Fibroblast of villous mesenchyme (primary cell): ENCODE measurements around the gene AGAP5. TPM values are rescaled to one million over a fixed set of nuclear protein-coding genes. Genes with fewer than 3 reads are reported as not detected.
"Not testable (repeated sequence)": the region's sequence is repeated elsewhere in the genome, so short reads cannot be mapped to it uniquely, and the experiment has no call there.

Experiments
- DNase-seq: peaks from one replicate; pipeline ENCODE4 v3.0.0-alpha.2; 2010; ENCODE audit warnings: low read depth
- H3K4me3 ChIP-seq: 2 replicates; pipeline ENCODE4 v1.5.1; 2011; ENCODE audit warnings: low read depth, mild to moderate bottlenecking, low read length
- total RNA-seq: library from RNA; depleted of rRNA; stranded (reverse); fragments of >200 nt; gene quantifications from 2 replicates; pipeline ENCODE4 v1.2.3, GENCODE V29; 2012
- TF ChIP-seq, protein P1 (sequence below): IDR thresholded peaks from 2 replicates; pipeline ENCODE4 v1.5.1; 2012; ENCODE audit warnings: low read depth, mild to moderate bottlenecking, low read length; ENCODE audit not compliant: insufficient read depth

The AGAP5 gene
- total RNA-seq, 1 donor, result 3.0 TPM

DNA sequence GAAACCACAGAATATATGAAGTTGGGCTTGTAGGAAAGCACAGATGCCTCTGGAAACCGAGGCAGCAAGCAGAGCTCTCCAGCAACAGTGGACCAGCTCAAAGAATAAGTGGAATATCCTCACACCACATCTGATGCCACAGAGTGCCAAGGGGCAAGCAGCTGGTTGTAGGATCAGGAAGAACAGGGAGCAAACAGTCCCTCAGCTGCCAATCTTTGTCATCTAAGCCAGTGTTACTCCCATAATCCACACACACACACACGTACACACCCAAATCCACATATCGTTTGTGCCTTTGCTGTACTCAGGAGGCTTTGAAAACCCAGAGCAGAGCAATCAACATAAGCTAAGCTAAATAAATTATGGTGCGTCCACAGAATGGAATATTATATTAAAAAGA, 25.6 kb upstream of the AGAP5 start:
- TF ChIP-seq, protein P1, sequence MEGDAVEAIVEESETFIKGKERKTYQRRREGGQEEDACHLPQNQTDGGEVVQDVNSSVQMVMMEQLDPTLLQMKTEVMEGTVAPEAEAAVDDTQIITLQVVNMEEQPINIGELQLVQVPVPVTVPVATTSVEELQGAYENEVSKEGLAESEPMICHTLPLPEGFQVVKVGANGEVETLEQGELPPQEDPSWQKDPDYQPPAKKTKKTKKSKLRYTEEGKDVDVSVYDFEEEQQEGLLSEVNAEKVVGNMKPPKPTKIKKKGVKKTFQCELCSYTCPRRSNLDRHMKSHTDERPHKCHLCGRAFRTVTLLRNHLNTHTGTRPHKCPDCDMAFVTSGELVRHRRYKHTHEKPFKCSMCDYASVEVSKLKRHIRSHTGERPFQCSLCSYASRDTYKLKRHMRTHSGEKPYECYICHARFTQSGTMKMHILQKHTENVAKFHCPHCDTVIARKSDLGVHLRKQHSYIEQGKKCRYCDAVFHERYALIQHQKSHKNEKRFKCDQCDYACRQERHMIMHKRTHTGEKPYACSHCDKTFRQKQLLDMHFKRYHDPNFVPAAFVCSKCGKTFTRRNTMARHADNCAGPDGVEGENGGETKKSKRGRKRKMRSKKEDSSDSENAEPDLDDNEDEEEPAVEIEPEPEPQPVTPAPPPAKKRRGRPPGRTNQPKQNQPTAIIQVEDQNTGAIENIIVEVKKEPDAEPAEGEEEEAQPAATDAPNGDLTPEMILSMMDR, result no peak
- no peak for DNase-seq
- H3K4me3 ChIP-seq, result no peak overlapping the region

DNA sequence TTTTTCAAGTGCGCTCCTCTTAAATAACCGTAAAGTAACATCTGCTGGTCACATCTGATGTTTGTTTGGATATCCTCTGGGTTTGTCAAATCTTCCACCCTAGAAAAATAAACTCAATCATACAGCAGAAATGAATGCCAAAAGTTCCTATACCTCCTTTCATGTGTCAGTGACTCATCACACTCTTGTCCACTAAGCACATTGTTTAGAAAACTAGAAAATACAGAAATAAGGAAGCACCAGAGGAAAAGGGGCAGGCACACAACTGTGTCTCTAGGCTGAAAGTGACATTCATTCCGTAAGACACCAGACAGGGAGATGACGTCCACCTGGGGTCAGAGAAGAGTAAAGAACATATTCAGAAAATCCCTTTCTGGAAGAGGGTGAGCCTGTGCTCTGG, 22.7 kb upstream of the AGAP5 start:
- DNase-seq, result peak; percentile 30
- not testable (repeated sequence) for H3K4me3 ChIP-seq

DNA sequence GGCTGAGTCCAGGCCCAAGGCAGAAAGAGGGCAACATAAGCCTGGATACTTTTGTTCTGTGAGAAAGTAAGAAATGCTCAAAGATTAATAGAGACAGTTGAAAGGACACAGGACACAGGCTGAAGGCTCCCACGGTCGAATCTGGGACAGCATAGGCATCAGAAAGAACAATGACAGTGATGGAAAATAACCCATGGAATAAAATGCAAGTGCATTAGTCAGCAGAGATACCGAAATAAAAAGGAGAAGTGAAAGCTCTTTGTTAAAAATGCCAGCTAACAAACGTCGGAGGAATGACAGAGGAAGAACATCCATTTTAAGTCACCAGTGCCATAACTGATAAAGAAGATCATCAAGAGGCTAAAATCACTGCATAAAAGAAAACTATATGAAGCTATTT, 19.6 kb upstream of the AGAP5 start:
- TF ChIP-seq, protein P1, result no peak
- no peak overlapping the region for H3K4me3 ChIP-seq
- peak; percentile 12 for DNase-seq

GRCh38 chr10:73716251-73716650, 18.3 kb upstream of the AGAP5 start:
- DNase-seq, result no peak

GRCh38 chr10:73715179-73716156, 17.6 kb upstream of the AGAP5 start:
- H3K4me3 ChIP-seq, result not testable (repeated sequence)
- peak; percentile 4 for DNase-seq

More at GRCh38 chr10:73716251-73716650, 18.3 kb upstream of the AGAP5 start:
- no peak overlapping the region for H3K4me3 ChIP-seq
- TF ChIP-seq, protein P1, result no peak

GRCh38 chr10:73714483-73714882, 16.6 kb upstream of the AGAP5 start:
- not testable (repeated sequence) for H3K4me3 ChIP-seq
- peak; percentile 31 for DNase-seq

- peak; percentile 30 for DNase-seq
- H3K4me3 ChIP-seq, result not testable (repeated sequence)
Measured at GRCh38 chr10:73713912-73714311, 16.0 kb upstream of the AGAP5 start.

GRCh38 chr10:73711683-73712082, 13.8 kb upstream of the AGAP5 start:
- H3K4me3 ChIP-seq, DNase-seq: not testable (repeated sequence)

- not testable (repeated sequence) for DNase-seq, H3K4me3 ChIP-seq
Measured at GRCh38 chr10:73708122-73708521, 10.2 kb upstream of the AGAP5 start.

GRCh38 chr10:73707628-73708027, 9.7 kb upstream of the AGAP5 start:
- not testable (repeated sequence) for DNase-seq, H3K4me3 ChIP-seq

DNA sequence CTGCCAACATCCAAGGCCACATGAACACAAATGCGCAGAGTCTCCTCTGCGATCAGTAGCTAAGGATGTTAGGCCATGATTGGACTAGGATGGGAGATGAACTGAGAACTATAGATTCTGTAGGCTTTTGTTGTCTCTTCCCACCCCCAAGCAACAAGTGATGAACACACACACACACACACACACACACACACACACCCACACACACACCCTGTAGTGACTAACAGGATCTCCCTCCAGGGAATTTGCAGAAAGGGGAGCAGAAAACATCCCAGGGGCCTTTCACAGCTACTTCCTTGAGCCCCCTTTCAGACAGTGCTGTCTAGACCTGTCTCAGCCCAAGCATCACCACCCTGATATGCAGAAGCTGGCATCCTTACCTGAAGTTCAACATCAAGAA, 8.6 kb upstream of the AGAP5 start:
- DNase-seq, H3K4me3 ChIP-seq: not testable (repeated sequence)

GRCh38 chr10:73705506-73706072, 7.7 kb upstream of the AGAP5 start:
- DNase-seq, H3K4me3 ChIP-seq: not testable (repeated sequence)

DNA sequence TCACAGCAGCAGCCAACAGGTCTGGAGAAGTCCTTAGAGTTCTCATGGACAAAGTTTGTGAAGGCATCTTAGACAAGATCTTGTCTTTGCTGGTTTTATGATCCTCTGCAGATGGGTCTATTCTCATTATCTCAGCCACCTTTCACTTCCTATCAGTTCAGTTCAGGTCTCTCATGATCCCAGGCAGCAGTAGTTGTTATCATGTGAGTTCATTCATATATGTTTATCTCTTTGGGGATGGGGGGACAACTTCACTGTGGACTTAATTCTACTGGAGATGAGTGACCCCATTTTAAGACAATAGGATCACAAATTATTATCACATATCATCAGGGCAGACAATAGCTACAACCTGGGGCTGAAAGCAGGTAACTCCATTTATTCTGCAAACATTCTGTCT, 6.0 kb upstream of the AGAP5 start:
- DNase-seq, result not testable (repeated sequence)

DNA sequence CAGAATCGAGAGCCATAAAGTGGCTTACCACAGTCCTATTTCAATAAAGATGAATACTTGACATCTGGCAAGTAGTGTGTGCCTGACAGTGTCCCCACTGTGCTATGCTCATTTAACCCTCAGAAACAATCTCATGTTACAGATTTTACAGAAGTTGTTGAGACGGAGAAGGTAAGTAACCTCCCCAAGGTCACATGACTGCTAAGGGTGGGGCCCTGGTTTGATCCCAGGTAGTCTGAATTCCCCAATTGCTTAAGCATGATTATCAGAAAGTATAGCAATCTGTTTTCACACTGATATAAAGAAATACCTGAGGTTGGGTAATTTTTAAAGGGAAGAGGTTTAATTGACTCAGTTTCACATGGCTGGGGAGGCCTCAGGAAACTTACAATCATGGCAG, 910 bp upstream of the AGAP5 start:
- H3K4me3 ChIP-seq, DNase-seq: not testable (repeated sequence)

More for the DNA sequence above, 6.0 kb upstream of the AGAP5 start:
- H3K4me3 ChIP-seq, result not testable (repeated sequence)

DNA sequence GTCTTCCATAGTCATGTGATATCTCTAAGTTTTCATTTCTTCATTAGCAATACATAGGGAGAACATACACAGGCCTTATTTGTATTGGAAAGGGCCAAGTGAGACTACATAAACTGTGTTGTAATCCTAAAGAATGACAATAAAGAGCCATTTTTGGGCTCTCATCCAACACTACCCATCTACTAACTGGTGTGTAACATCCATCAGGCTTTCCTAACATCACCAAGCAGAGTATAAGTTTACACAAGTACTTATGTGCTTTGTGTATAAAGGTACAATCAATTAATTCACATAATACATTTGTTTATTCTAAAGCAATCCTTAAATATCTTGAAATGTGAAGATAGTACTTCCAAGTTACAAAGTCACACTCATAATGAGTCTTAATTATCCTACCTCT, 2.6 kb downstream of the AGAP5 start:
- peak; percentile 42 for DNase-seq
- not testable (repeated sequence) for H3K4me3 ChIP-seq
